Hepatocyte (in vitro differentiated cells): ENCODE results near the gene PSG7.
"Not testable (repeated sequence)": the region's sequence is repeated elsewhere in the genome, so short reads cannot be mapped to it uniquely, and the experiment has no call there.

Experiments
- EZH2 ChIP-seq: fragments of 200-600 bp; sonication (generic); IDR thresholded peaks from 2 replicates; pipeline ENCODE4 v1.6.1; 2016; ENCODE audit warnings: antibody characterized with exemption, mild to moderate bottlenecking, borderline replicate concordance
- TF ChIP-seq, protein P1 (sequence below): fragments of 200-600 bp; sonication (generic); IDR thresholded peaks from 2 replicates; pipeline ENCODE4 v1.5.1; 2016; ENCODE audit warnings: antibody characterized with exemption, mild to moderate bottlenecking; ENCODE audit not compliant: poor library complexity

DNA sequence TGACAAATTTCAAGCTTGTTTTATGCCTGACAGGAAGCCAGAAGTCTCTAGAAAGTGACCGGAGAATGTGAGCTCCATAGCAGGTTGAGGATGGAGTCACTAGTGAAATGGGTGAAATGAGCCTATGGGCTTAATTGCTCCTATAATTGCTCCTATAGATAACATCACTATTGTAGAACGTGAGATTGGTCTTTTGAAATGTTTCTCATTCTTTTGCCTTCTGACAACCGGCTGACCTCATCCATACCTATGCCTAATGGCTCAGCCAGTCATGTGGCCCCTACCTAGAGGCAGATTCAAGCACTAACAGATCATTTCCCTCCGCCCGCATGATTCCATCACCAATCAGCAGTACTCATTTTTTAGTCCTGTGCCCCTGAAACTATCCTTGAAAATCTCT is 23.5 kb downstream of the PSG7 start:
- TF ChIP-seq, protein P1, sequence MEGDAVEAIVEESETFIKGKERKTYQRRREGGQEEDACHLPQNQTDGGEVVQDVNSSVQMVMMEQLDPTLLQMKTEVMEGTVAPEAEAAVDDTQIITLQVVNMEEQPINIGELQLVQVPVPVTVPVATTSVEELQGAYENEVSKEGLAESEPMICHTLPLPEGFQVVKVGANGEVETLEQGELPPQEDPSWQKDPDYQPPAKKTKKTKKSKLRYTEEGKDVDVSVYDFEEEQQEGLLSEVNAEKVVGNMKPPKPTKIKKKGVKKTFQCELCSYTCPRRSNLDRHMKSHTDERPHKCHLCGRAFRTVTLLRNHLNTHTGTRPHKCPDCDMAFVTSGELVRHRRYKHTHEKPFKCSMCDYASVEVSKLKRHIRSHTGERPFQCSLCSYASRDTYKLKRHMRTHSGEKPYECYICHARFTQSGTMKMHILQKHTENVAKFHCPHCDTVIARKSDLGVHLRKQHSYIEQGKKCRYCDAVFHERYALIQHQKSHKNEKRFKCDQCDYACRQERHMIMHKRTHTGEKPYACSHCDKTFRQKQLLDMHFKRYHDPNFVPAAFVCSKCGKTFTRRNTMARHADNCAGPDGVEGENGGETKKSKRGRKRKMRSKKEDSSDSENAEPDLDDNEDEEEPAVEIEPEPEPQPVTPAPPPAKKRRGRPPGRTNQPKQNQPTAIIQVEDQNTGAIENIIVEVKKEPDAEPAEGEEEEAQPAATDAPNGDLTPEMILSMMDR: not testable (repeated sequence)
- not testable (repeated sequence) for TF ChIP-seq EZH2
